ENCODE results near the gene NPL.

DNA sequence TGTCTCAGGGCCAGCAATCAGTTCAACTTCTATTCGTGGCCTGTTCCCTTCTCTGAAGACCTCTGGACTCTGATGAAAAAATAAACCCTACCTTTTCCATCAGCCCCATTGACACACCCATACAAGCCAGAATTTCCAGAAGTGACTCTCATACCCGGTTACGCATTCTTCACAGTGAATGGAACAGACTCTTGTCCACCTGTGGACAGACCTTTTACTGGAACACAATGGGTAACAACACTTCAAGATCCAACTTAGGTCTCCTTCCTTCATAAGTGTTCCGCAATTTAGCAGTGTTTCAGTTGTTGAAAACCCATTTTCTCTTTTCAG lies 2.6 kb upstream of the NPL start:
- TF ChIP-seq, protein P1, sequence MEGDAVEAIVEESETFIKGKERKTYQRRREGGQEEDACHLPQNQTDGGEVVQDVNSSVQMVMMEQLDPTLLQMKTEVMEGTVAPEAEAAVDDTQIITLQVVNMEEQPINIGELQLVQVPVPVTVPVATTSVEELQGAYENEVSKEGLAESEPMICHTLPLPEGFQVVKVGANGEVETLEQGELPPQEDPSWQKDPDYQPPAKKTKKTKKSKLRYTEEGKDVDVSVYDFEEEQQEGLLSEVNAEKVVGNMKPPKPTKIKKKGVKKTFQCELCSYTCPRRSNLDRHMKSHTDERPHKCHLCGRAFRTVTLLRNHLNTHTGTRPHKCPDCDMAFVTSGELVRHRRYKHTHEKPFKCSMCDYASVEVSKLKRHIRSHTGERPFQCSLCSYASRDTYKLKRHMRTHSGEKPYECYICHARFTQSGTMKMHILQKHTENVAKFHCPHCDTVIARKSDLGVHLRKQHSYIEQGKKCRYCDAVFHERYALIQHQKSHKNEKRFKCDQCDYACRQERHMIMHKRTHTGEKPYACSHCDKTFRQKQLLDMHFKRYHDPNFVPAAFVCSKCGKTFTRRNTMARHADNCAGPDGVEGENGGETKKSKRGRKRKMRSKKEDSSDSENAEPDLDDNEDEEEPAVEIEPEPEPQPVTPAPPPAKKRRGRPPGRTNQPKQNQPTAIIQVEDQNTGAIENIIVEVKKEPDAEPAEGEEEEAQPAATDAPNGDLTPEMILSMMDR (IDR thresholded peaks at IDR 0.05) = no peak
- TF ChIP-seq POLR2A (IDR thresholded peaks at IDR 0.05) = no peak

Data from esophagus squamous epithelium (tissue), 4 donors.